Type B pancreatic cell (in vitro differentiated cells): Measurements from ENCODE around the gene EIF2AK3. TPM values are rescaled to one million over a fixed set of nuclear protein-coding genes. Genes with fewer than 3 reads are reported as not detected.
"Not testable (repeated sequence)": the region's sequence is repeated elsewhere in the genome, so short reads cannot be mapped to it uniquely, and the experiment has no call there.

Experiments used
- DNase-seq: peaks from one replicate; pipeline ENCODE4 v3.0.0; 2021; ENCODE audit warnings: mixed read lengths; ENCODE audit not compliant: unreplicated experiment; ENCODE audit errors: extremely low spot score
- H3K27ac Mint-ChIP-seq: 2 replicates; pipeline ENCODE4 v1.8.0; 2021; ENCODE audit warnings: mild to moderate bottlenecking, mixed read lengths
- H3K27me3 Mint-ChIP-seq: 2 replicates; pipeline ENCODE4 v1.8.0; 2021; ENCODE audit warnings: mixed read lengths
- H3K36me3 Mint-ChIP-seq: 2 replicates; pipeline ENCODE4 v1.8.0; 2021; ENCODE audit warnings: mixed read lengths
- H3K4me1 Mint-ChIP-seq: one replicate; pipeline ENCODE4 v1.8.0; 2021; ENCODE audit warnings: mixed read lengths; ENCODE audit not compliant: unreplicated experiment
- H3K4me3 Mint-ChIP-seq: 2 replicates; pipeline ENCODE4 v1.8.0; 2021; ENCODE audit warnings: mild to moderate bottlenecking, mixed read lengths
- H3K9me3 Mint-ChIP-seq: 2 replicates; pipeline ENCODE4 v1.8.0; 2021; ENCODE audit warnings: mixed read lengths
- total RNA-seq: library from RNA; stranded (reverse); gene quantifications from 2 replicates; pipeline ENCODE4 v1.2.1, GENCODE V29; 2021; ENCODE audit warnings: low replicate concordance
- TF ChIP-seq, protein P1 (sequence below): fragments of 200-600 bp; sonication (generic); conservative IDR thresholded peaks from 2 replicates; pipeline ENCODE4 v1.5.0; 2021; ENCODE audit warnings: antibody characterized with exemption, mild to moderate bottlenecking

The EIF2AK3 gene
- total RNA-seq, 1 donor from 2014 or later: 22.9 TPM

DNA sequence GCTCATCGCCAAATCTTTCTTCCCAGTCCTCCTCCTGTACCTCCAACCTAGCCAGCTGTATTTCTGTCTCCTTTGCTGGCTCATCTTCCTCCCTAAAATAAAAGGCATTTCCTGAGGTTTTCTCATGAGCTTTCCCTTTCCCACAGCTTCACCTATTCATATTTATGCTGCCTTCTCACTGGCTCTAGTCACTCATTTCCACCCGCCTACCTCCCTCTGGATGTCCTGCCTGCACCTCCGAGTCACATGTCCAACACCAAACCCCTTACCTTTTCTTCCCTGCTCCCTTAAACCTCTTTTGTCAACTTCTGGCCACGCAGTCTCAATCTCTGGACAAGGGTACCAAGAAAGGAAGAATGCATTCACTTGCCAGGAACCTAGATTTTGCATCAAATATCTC, 2.8 kb downstream of the EIF2AK3 start:
- Mint-ChIP-seq H3K4me3 (no peak overlapping the region), H3K27ac (no peak overlapping the region), H3K9me3 (no peaks in the 10 kb centered on the region), H3K27me3 (no peaks in the 10 kb centered on the region), H3K36me3 (no peaks in the 10 kb centered on the region), H3K4me1 (peaks cover 9% of the 10 kb centered on the region)
- TF ChIP-seq, protein P1, sequence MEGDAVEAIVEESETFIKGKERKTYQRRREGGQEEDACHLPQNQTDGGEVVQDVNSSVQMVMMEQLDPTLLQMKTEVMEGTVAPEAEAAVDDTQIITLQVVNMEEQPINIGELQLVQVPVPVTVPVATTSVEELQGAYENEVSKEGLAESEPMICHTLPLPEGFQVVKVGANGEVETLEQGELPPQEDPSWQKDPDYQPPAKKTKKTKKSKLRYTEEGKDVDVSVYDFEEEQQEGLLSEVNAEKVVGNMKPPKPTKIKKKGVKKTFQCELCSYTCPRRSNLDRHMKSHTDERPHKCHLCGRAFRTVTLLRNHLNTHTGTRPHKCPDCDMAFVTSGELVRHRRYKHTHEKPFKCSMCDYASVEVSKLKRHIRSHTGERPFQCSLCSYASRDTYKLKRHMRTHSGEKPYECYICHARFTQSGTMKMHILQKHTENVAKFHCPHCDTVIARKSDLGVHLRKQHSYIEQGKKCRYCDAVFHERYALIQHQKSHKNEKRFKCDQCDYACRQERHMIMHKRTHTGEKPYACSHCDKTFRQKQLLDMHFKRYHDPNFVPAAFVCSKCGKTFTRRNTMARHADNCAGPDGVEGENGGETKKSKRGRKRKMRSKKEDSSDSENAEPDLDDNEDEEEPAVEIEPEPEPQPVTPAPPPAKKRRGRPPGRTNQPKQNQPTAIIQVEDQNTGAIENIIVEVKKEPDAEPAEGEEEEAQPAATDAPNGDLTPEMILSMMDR: no peak
- DNase-seq: no peak

GRCh38 chr2:88623831-88624465, 3.3 kb downstream of the EIF2AK3 start:
- H3K4me3 Mint-ChIP-seq, H3K4me1 Mint-ChIP-seq, H3K27ac Mint-ChIP-seq, DNase-seq, H3K9me3 Mint-ChIP-seq, H3K36me3 Mint-ChIP-seq, H3K27me3 Mint-ChIP-seq: not testable (repeated sequence)

DNA sequence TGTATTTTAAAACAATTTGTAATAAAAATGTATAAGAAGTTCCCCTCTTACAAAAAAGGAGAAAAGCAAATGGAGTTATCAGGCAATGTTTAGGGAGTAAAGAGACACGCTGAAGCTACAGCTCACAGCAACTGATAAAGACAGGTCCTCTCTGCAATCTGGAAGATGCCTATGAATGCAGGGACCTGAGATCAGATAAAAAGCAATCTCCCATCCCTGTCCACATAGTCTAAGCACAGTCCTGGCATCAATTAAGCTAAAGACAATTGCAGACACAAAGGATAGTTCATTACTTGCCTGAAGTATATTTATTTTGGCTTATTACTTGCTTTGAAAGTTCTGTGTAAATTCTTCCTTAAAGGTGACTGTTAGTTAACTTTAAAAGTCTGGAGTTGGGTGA, 5.0 kb downstream of the EIF2AK3 start:
- Mint-ChIP-seq H3K9me3 (no peaks in the 10 kb centered on the region), H3K36me3 (no peaks in the 10 kb centered on the region), H3K27ac (no peak overlapping the region), H3K4me1 (peaks cover 5% of the 10 kb centered on the region), H3K27me3 (no peaks in the 10 kb centered on the region), H3K4me3 (no peak overlapping the region)
- no peak for DNase-seq
- TF ChIP-seq, protein P1: no peak

DNA sequence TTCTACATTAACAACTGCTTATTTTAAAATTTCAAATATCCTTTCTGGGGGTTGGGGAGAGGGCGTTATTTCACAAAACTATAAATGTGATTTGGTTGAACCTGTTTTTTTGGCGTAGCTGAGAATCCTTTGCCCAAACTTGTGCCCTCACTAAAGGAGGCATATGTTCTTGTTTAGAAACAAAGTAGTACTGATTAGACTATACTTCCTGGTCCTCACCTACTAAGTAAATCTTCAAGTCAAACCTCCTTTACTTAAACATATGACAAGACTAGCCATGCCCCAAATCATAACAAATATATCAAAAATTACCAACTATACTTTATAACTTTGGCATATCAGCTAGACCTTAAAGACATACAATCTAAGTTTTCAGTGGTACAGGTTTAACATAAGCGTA, 5.8 kb downstream of the EIF2AK3 start:
- no peak for DNase-seq
- H3K4me3 Mint-ChIP-seq: no peak overlapping the region
- TF ChIP-seq, protein P1: no peak
- no peak overlapping the region for H3K27ac Mint-ChIP-seq
- H3K4me1 Mint-ChIP-seq: peaks cover 5% of the 10 kb centered on the region
- H3K27me3 Mint-ChIP-seq: no peaks in the 10 kb centered on the region
- H3K36me3 Mint-ChIP-seq: no peaks in the 10 kb centered on the region
- no peaks in the 10 kb centered on the region for H3K9me3 Mint-ChIP-seq

GRCh38 chr2:88620015-88620414, 7.2 kb downstream of the EIF2AK3 start:
- DNase-seq: no peak
- TF ChIP-seq, protein P1: no peak
- Mint-ChIP-seq H3K4me1 (peaks cover 5% of the 10 kb centered on the region), H3K36me3 (no peaks in the 10 kb centered on the region), H3K27me3 (no peaks in the 10 kb centered on the region), H3K9me3 (no peaks in the 10 kb centered on the region), H3K4me3 (no peak overlapping the region), H3K27ac (peak overlapping the region; percentile 8)

- H3K4me3 Mint-ChIP-seq: no peak overlapping the region
- no peak overlapping the region for H3K27ac Mint-ChIP-seq
- no peaks in the 10 kb centered on the region for H3K27me3 Mint-ChIP-seq
- no peak for DNase-seq
- no peaks in the 10 kb centered on the region for H3K36me3 Mint-ChIP-seq
- TF ChIP-seq, protein P1: no peak
- H3K4me1 Mint-ChIP-seq: peaks cover 5% of the 10 kb centered on the region
- H3K9me3 Mint-ChIP-seq: no peaks in the 10 kb centered on the region
These were observed 11.4 kb downstream of the EIF2AK3 start for GRCh38 chr2:88615822-88616221.
